Germinal center (tissue), 1 donor: ENCODE measurements around the gene MYLK4.

Source experiments
- DNase-seq: peaks from one replicate; pipeline ENCODE4 v3.0.0; 2012; ENCODE audit warnings: mixed read lengths, low spot score

Gene MYLK4

DNA sequence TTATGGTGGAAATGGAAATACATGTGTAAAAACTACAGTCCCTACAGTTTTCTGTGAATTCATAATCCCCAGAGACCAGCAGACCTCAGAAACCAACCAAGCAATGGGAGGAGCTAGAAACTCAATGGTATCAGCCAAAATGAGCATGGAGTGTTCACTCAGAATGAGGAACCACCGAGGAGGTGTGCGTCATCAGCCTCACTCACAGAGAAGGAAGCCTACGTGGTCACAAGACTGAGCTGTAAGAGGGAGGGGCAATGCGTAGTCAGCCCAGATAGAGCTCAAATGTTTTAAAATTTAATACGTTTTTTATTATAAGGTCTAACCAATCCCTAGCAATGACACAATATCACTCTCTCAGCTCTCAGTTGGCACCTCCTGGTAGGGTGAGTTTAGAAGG, 17.4 kb downstream of the MYLK4 start:
- peak; percentile 84 for DNase-seq

GRCh38 chr6:2732503-2733089, 18.1 kb downstream of the MYLK4 start:
- no peak for DNase-seq

- DNase-seq, result no peak
Observed at GRCh38 chr6:2731281-2731909, 19.3 kb downstream of the MYLK4 start.

- DNase-seq, result no peak
Observed at GRCh38 chr6:2730353-2731107, 20.2 kb downstream of the MYLK4 start.

GRCh38 chr6:2729921-2730320, 20.8 kb downstream of the MYLK4 start:
- DNase-seq, result no peak

- peak; percentile 15 for DNase-seq
Observed at GRCh38 chr6:2725999-2726567, 24.6 kb downstream of the MYLK4 start.

GRCh38 chr6:2725364-2725988, 25.2 kb downstream of the MYLK4 start:
- DNase-seq, result no peak

DNA sequence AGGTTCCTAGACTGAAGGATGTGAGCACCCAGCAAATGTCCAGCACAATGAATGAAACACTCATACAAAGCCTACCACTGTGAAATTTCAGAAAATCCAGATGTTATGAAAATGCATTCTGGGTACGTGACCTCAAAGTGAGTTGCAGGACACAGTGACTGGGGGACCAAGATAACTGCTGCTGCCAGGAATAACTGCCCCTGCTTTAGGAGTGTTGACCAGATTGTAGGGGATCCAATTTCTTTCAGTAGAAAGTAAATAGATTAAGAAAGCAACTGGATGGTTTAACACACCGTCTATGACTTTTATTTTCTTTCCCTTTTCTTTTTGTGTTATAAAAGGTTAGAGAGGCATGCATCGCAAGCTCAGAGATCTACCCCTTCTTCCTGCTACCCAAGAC, 29.5 kb downstream of the MYLK4 start:
- no peak for DNase-seq

DNA sequence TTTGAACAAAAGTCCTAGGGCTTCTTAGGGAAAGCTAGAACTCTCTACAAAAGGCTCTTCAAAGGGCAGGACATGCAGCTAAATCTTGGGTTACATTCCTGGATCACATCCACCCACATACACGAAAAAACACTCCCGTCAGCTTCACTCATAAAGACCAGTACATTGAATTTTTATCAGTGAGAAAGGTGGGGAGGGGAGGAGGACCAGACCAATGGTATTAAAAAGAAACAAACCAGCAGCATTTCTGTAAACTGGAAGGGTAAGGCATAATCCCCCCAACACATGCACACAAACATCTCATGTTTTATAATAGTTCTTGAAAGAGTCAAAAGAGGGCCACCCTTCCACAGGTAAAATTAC, 31.6 kb downstream of the MYLK4 start:
- no peak for DNase-seq

DNA sequence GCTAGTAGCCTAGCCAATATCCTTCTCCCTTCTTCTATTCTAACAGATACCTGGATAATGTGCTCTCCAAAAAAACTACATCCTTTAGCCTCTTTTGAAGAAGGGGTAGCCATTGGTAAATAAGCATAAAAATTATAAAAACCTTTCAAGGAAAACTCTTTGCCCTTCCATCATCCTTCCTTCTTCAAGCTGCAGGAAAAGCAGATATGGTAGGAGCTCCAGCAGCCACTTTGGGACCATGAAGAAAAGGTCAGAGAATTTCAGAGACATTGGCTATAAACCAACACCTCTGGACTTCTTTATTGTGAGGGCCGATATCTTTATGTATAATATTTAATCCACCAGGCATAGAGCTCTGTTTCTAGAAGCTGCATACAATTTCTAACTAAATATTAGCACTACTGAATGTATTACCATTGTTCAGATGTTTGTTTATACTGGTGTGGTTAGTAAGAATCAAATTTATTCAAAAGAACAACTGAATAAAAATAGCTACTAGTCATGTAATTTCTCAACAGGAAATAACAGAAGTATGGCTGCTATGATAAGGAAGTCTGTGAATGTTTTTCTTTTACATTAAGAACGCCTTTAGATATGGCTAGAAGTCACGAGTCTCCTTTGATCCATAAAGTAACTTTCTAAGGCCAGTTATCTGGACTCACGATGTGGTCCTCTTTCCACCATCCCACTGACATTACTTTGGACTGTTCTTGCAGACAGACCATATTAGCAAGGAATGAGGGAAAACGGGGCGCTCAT, 32.2 kb downstream of the MYLK4 start:
- DNase-seq, result no peak

- DNase-seq, result no peak
Observed at GRCh38 chr6:2716936-2717700, 33.6 kb downstream of the MYLK4 start.

DNA sequence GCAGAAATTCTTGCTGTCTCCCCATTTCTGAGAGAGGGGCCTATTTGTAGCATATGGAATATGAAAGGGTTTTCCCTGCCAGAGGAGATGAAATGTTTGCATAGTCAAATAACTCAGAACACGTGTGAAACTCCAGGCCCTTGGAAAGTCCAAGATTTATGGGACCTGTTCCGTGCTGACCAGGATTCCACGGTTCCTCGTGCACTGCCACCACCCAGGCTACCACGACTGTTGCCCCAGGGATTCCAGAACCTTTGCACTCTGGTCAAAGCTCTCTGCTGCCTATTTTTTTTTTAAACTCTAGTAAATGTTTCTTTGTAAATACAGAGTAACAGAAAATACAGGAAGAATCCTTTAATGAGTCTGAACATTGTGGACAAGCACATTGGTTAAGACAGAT, 35.0 kb downstream of the MYLK4 start:
- no peak for DNase-seq

DNA sequence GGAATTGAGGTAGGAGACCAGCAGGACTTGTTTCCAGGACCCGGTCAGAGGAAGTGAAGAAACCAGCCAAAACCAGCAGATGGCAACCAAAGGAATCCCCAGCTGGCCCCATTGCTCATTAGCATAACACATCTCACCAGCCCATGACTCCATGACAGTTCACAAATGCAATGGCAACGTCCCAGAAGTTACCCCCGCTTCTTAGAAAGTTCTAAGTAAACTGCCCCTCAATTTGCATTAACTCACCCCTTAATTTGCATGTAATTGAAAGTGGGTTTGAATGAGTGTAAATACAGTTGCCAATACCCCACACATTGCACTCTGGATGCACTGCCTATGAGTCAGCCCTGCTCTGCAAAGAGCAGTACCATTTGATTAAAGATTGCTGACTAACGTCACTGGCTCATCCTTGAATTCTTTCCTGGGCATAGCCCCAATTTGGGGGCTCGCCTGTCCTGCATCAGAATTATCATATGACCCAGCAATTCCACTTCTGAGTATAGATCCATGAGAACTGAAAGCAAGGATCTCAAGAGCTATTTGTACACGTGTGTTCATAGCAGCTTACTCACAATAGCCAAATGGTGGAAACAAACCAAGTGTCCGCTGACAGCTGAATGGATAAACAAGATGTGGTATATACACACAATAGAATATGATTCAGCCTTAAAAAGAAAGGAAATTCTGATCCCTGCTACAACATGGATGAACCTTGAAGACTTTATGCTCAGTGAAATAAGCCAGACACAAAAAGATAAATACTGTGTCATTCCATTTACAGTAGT, 36.4 kb downstream of the MYLK4 start:
- no peak for DNase-seq

DNA sequence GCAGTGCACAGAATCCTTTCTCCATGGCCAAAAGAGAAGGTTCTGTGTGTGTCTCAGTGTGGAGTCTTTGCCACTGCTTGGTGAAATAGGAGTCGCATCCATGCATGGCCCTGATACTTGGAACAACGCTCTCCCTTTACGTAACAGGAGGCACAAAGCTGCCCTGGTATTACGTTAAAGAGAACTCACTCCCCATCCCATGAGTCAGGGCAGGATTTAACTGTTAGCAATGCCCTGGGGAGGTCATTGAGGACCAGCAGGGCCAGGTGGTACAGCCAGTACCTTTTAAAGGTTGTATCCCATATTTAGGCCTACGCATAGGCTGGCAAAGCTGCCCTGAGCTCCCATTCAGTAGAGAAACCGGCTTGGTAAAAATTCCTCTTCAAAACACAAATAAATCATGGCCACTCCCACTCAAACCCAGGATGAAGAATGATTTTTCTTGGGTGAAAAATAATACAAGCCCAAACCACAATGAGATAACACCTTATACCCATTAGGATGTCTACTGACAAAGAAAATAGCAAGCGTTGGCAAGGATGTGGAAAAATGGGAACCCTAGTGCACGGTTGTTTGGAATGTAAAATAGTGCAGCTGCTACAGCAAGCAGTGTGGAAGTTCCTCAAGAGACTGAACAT, 37.1 kb downstream of the MYLK4 start:
- DNase-seq, result no peak

DNA sequence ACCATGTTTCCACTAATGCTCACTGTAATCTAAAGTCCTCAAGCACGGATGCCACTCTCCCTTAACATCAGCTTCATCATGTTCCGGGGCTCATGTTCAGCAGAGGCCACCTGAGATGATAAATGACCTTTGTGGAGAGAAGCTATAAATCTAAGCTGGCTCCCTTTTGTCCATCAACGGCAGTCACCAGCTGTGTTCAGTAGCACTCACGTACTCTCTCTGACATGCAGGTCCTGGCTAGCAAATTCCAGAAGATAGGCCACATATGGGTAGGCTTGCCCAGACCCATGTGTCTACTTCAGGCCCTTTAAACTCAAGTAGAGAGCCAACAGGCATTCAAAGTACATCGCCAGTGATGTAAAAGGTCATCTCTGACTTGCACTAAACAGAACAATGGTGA, 38.6 kb downstream of the MYLK4 start:
- no peak for DNase-seq

DNA sequence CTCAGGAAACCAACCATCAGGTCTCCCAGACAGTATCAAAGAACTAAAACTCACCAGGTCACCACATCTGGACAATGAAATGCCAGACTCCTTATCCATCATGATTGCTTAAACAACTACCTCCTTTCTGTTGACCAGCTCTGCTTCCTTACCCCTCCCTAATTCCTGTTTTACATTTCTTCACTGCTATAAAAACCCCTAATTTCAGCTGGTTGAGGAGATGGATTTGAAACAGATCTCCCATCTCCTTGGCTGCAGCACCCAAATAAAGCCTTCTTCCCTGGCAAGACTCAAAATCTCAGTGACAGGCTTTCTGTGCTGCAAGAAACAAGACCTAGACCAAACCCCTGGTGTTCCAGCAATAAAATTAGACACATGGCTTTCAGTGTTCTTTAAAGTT, 40.3 kb downstream of the MYLK4 start:
- DNase-seq, result no peak

- no peak for DNase-seq
Observed at GRCh38 chr6:2708456-2708855, 42.3 kb downstream of the MYLK4 start.

GRCh38 chr6:2706558-2706957, 44.2 kb downstream of the MYLK4 start:
- DNase-seq, result no peak

DNA sequence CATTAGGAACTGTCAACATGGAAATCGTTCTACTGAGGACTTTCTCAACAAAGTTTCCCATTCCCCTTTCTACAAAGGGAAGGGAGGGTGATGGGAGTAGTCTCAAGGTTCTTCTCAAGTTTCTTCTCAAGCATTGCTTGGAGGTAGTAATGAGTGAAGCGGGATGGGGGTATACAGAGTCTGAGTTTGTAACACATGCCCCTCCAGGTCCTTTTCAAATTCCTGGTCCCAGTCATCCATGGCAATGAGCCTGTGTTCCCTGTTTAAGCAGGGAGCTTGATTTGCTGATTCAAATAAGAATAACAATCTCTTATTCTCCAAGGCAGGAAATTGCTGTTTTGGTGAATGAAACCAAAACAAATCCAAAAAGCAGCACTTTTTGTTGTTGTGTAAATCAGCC, 45.5 kb downstream of the MYLK4 start:
- DNase-seq, result no peak

GRCh38 chr6:2697291-2697690, 53.4 kb downstream of the MYLK4 start:
- DNase-seq, result no peak
